ENCODE results near the gene DROSHA.

- TF ChIP-seq CTCF (conservative IDR thresholded peaks at IDR 0.05) (no peak), ZFX (IDR thresholded peaks at IDR 0.05) (no peak)
Measured at GRCh38 chr5:31477971-31478370, 53.9 kb downstream of the DROSHA start.

All from C4-2B (cell line).